Parathyroid adenoma (tissue), 2 donors: Measurements from ENCODE around the gene MAP2K4.

Experiments
- H2AFZ ChIP-seq: fragments of 300-600 bp; sonication (generic); one replicate; pipeline ENCODE4 v1.7.0; 2017; ENCODE audit warnings: antibody characterized with exemption, mild to moderate bottlenecking
- H3K27ac ChIP-seq: fragments of 300-600 bp; sonication (generic); one replicate; pipeline ENCODE4 v1.7.0; 2017
- H3K27me3 ChIP-seq: fragments of 300-600 bp; sonication (generic); one replicate; pipeline ENCODE4 v1.7.0; 2017; ENCODE audit warnings: low read length; ENCODE audit not compliant: control insufficient read depth, insufficient read depth
- H3K36me3 ChIP-seq: fragments of 300-600 bp; sonication (generic); one replicate; pipeline ENCODE4 v1.7.0; 2017; ENCODE audit warnings: low read length; ENCODE audit not compliant: control insufficient read depth, insufficient read depth
- H3K4me1 ChIP-seq: fragments of 300-600 bp; sonication (generic); one replicate; pipeline ENCODE4 v1.7.0; 2017; ENCODE audit warnings: control low read depth
- H3K4me2 ChIP-seq: fragments of 300-600 bp; sonication (generic); one replicate; pipeline ENCODE4 v1.7.0; 2017; ENCODE audit warnings: low read length
- H3K4me3 ChIP-seq: fragments of 300-600 bp; sonication (generic); one replicate; pipeline ENCODE4 v1.7.0; 2017; ENCODE audit warnings: low read depth, low read length
- H3K79me2 ChIP-seq: fragments of 300-600 bp; sonication (generic); one replicate; pipeline ENCODE4 v1.7.0; 2017; ENCODE audit warnings: control low read depth
- H3K9ac ChIP-seq: fragments of 300-600 bp; sonication (generic); one replicate; pipeline ENCODE4 v1.7.0; 2017; ENCODE audit warnings: mild to moderate bottlenecking
- H3K9me3 ChIP-seq: fragments of 300-600 bp; sonication (generic); one replicate; pipeline ENCODE4 v1.7.0; 2017; ENCODE audit warnings: low read length; ENCODE audit not compliant: control insufficient read depth
- TF ChIP-seq, protein P1 (sequence below): fragments of 300-600 bp; sonication (generic); IDR thresholded peaks from one replicate; pipeline ENCODE4 v1.7.0; 2017; ENCODE audit warnings: antibody characterized with exemption, mild to moderate bottlenecking
- donor health status: primary hyperparathyroidism.

Gene MAP2K4

DNA sequence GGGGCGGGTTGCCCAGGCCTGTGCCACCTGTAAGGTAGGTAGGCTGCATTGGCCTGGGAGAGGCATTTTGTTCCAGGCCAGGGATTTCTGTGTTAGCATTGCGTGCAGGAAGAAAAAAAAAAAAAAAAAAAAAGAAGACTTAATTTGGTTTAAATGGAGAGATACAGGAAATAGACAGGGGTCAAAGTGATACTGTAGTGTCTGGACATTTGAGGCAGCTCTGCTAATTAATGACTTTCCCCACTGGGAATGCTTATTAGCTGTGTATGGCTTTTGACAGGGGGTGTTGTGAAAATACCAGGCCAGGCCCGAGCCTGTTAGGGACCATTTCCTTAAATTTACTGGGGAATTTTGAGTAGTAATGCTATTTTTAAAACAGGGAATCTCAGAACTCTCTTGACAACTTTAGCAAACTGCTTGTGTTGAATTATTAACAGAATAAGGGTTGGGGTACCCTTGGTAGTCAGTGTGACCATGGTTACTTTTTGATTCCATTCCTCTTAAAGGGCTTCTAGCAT, 1.0 kb downstream of the MAP2K4 start:
- H3K4me2 ChIP-seq, result peak overlapping the region; percentile 82
- peaks cover 16% of the 10 kb centered on the region for H3K4me1 ChIP-seq
- peak overlapping the region; percentile 75 for H2AFZ ChIP-seq
- H3K4me3 ChIP-seq, result peak overlapping the region; percentile 68
- peaks cover 50% of the 10 kb centered on the region for H3K79me2 ChIP-seq
- no peaks in the 10 kb centered on the region for H3K27me3 ChIP-seq
- no peak overlapping the region for H3K9ac ChIP-seq
- H3K27ac ChIP-seq, result no peak overlapping the region
- no peaks in the 10 kb centered on the region for H3K36me3 ChIP-seq
- TF ChIP-seq, protein P1, sequence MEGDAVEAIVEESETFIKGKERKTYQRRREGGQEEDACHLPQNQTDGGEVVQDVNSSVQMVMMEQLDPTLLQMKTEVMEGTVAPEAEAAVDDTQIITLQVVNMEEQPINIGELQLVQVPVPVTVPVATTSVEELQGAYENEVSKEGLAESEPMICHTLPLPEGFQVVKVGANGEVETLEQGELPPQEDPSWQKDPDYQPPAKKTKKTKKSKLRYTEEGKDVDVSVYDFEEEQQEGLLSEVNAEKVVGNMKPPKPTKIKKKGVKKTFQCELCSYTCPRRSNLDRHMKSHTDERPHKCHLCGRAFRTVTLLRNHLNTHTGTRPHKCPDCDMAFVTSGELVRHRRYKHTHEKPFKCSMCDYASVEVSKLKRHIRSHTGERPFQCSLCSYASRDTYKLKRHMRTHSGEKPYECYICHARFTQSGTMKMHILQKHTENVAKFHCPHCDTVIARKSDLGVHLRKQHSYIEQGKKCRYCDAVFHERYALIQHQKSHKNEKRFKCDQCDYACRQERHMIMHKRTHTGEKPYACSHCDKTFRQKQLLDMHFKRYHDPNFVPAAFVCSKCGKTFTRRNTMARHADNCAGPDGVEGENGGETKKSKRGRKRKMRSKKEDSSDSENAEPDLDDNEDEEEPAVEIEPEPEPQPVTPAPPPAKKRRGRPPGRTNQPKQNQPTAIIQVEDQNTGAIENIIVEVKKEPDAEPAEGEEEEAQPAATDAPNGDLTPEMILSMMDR, result no peak
- no peaks in the 10 kb centered on the region for H3K9me3 ChIP-seq

DNA sequence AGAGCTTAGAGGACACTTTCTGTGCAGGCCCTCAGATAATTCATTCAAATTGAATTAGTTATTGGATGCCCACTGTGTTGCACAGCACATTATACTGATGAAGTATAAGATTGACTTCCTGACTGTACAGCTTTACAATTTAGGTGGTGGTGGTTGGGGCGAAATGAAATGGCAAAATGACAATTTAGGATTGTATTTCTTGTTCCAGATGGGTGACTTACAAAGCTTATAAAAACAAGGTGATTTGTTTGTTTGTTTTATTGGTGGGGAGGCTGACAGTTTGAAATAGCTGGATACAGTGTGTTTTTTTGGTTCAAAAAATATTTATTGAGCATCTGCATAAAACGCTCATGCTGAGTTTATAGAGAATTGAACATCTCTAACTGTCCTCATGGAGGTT, 1.6 kb downstream of the MAP2K4 start:
- H3K9ac ChIP-seq, result no peak overlapping the region
- no peaks in the 10 kb centered on the region for H3K9me3 ChIP-seq
- TF ChIP-seq, protein P1, result no peak
- no peaks in the 10 kb centered on the region for H3K36me3 ChIP-seq
- H3K4me1 ChIP-seq, result peaks cover 16% of the 10 kb centered on the region
- H2AFZ ChIP-seq, result no peak overlapping the region
- no peak overlapping the region for H3K27ac ChIP-seq
- no peak overlapping the region for H3K4me3 ChIP-seq
- H3K79me2 ChIP-seq, result peaks cover 54% of the 10 kb centered on the region
- H3K4me2 ChIP-seq, result peak overlapping the region; percentile 82
- no peaks in the 10 kb centered on the region for H3K27me3 ChIP-seq

DNA sequence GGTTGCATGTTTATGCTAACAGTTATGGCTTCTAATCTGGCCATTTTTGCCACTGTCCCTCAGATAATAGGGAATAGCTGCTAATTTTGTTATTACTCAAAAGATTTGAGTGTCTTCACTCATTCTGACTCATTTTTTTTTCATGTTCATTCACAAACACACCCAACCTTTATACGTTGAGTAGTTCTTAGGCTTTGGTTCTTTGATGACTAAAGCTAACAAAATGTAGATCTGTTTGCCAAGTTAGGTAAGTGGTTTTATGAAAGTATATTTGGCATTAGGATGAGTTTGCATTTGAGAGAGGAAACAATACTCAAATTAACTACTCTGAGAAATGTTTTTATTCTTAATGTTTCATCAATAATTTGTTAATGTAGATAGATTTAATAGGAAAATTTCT, 3.6 kb downstream of the MAP2K4 start:
- Histone ChIP-seq H3K4me3 (no peak overlapping the region), H3K79me2 (peaks cover 59% of the 10 kb centered on the region), H3K4me1 (peaks cover 16% of the 10 kb centered on the region), H3K27me3 (no peaks in the 10 kb centered on the region), H3K9me3 (no peaks in the 10 kb centered on the region), H3K36me3 (no peaks in the 10 kb centered on the region), H3K27ac (no peak overlapping the region), H2AFZ (no peak overlapping the region), H3K4me2 (no peak overlapping the region), H3K9ac (no peak overlapping the region)
- TF ChIP-seq, protein P1, result no peak

DNA sequence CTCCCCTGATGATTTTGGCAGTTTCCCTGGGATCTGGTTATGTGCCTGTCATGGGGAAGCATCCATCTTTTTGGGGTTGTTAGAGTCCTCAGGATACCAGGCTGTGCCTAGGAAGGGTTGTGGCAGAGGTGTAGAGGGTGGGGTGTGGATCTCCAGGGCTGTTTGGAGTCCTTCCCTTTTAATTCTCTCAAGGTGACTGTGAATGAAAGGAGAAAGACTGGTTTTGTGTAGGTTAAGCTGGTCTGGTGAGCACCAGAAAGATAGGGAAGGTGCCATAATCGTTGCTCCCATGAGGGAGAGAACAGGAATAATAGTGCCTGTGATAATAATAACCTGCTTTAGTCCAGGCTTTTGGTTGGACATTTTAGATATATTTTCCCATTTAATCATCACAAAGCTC, 7.0 kb downstream of the MAP2K4 start:
- H3K36me3 ChIP-seq, result no peaks in the 10 kb centered on the region
- H3K4me1 ChIP-seq, result peaks cover 15% of the 10 kb centered on the region
- no peaks in the 10 kb centered on the region for H3K9me3 ChIP-seq
- TF ChIP-seq, protein P1, result no peak
- no peak overlapping the region for H3K4me2 ChIP-seq
- H3K27ac ChIP-seq, result no peak overlapping the region
- no peak overlapping the region for H3K9ac ChIP-seq
- H2AFZ ChIP-seq, result no peak overlapping the region
- peaks cover 53% of the 10 kb centered on the region for H3K79me2 ChIP-seq
- H3K27me3 ChIP-seq, result no peaks in the 10 kb centered on the region
- no peak overlapping the region for H3K4me3 ChIP-seq

DNA sequence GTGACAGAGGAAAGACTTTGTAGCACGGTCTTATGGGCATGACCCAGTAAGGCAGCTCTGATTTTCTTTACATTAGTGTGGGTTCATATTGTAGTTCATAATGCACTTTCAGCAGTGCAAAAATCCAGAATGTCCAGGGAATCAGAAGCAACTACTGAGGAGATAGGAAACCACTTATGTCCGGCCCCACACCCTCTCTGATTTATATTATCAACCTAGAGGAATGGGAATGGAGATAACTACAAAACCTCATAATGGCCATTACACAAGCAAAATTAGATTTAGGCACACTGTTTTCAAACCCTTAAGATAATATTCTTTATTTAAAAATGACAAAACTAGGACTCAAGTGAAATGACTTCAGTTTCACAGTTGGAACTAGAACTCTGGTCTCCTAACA, 7.9 kb downstream of the MAP2K4 start:
- TF ChIP-seq, protein P1, result no peak
- no peaks in the 10 kb centered on the region for H3K27me3 ChIP-seq
- H3K4me2 ChIP-seq, result no peak overlapping the region
- no peaks in the 10 kb centered on the region for H3K36me3 ChIP-seq
- no peak overlapping the region for H3K9ac ChIP-seq
- no peak overlapping the region for H3K4me3 ChIP-seq
- no peak overlapping the region for H3K27ac ChIP-seq
- peaks cover 43% of the 10 kb centered on the region for H3K79me2 ChIP-seq
- H3K9me3 ChIP-seq, result no peaks in the 10 kb centered on the region
- no peak overlapping the region for H2AFZ ChIP-seq
- H3K4me1 ChIP-seq, result peaks cover 13% of the 10 kb centered on the region
